Tracheal epithelial cell (primary cell): Measurements from ENCODE around the gene TAAR2. TPM values are rescaled to one million over a fixed set of nuclear protein-coding genes. Genes with fewer than 3 reads are reported as not detected.

Experiments
- total RNA-seq: library from RNA; depleted of rRNA; stranded (reverse); fragments of >200 nt; gene quantifications from 2 replicates; pipeline ENCODE4 v1.2.1, GENCODE V29; 2014

Gene TAAR2, protein sequence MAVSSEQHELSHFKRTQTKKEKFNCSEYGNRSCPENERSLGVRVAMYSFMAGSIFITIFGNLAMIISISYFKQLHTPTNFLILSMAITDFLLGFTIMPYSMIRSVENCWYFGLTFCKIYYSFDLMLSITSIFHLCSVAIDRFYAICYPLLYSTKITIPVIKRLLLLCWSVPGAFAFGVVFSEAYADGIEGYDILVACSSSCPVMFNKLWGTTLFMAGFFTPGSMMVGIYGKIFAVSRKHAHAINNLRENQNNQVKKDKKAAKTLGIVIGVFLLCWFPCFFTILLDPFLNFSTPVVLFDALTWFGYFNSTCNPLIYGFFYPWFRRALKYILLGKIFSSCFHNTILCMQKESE
- total RNA-seq, result not detected in 2 replicates

DNA sequence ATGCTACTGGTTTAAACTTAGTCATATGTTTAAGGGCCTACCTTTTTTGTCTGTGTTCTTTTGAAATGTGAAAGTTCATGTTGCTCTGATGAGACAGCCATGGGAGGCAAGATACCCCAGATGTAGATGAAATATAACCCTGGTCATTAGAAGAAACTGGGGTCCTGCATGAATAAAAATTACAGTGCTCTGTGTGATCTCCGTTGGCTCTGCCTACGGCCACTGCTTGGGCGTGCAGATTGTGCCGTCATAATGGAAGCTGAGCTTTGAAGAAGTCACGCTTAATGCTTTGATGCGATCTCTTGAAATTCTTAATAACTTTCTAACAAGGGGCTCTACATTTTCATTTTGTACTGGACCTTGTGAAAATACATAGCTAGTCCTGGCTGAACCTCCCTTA, at the start of gene TAAR2:
TAAR2 (minus strand) TSS at position 101 of the 400 bp plus-strand sequence; CDS start at position 101, 0 bp downstream.

DNA sequence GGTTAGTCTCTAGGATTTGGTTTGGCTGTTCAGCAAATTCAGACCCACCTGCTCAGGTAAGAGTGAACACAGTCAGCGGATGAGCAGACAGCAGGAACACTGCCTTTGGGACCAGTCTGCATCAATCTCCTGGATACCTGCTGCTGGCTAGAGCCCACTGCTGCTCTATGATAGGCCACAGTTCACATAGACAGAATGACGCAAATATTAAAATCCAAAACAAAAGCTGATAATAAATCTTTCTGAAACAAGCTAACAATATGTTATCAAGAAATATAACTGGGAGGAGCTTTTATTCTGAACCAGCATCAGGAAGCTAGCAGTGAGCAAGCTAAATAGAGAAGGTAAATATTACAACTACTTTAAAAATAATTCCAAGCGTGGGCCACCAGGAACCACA, 35.0 kb upstream of the TAAR2 start, which contains the start of gene TAAR1:
TAAR1 (minus strand) TSS at position 101 of the 400 bp plus-strand sequence. CDS start 13,179 bp downstream, outside the sequence.

DNA sequence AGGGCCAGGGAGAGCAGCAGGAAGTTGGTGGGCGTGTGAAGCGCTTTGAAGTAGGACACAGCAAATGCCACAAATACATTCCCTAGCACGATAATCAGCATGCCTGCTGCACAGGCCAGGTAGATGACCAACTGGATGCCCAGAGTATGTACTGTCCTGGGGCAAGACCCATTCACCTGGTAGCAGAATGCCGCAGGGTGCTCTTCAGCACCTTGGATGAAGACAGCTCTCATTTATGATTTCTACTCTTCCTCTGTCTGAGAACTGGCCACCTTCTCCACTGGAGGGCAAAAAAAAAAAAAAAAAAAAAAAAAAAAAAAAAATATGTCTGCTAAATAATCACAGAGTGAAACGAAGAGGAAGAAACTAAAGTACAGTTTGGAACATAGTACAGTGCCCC, 34.6 kb downstream of the TAAR2 start, which contains the start of gene TAAR5:
TAAR5 (minus strand) TSS at position 288 of the 400 bp plus-strand sequence; CDS start at position 233, 55 bp downstream.

DNA sequence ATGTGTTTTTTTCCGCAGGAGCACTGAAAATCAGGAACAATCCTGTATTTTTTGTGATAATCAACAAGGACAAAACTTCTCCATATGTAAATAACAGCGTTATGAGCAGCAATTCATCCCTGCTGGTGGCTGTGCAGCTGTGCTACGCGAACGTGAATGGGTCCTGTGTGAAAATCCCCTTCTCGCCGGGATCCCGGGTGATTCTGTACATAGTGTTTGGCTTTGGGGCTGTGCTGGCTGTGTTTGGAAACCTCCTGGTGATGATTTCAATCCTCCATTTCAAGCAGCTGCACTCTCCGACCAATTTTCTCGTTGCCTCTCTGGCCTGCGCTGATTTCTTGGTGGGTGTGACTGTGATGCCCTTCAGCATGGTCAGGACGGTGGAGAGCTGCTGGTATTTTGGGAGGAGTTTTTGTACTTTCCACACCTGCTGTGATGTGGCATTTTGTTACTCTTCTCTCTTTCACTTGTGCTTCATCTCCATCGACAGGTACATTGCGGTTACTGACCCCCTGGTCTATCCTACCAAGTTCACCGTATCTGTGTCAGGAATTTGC, 53.8 kb downstream of the TAAR2 start, which contains the start of gene TAAR6:
TAAR6 (plus strand) TSS at position 102 of the 557 bp plus-strand sequence; CDS start at position 102, 0 bp downstream.

Other genes starting within 250 kb of the TAAR2 start
- under 0.01 and 11.3 TPM in 2 replicates for gene MOXD1, start 222.8 kb downstream of the TAAR2 start, total RNA-seq
- gene STX7, start 111.2 kb downstream of the TAAR2 start, total RNA-seq, result 20.0 and 34.7 TPM in 2 replicates
- gene TAAR9, start 86.0 kb downstream of the TAAR2 start, total RNA-seq, result not detected in 2 replicates
- not detected in 2 replicates for gene TAAR8, start 71.6 kb downstream of the TAAR2 start, total RNA-seq
- not detected in 2 replicates for gene TAAR6, start 54.0 kb downstream of the TAAR2 start, total RNA-seq
- gene TAAR5, start 34.5 kb downstream of the TAAR2 start, total RNA-seq, result not detected in 2 replicates
- gene TAAR1, start 34.9 kb upstream of the TAAR2 start, total RNA-seq, result not detected in 2 replicates
- gene VNN1, start 89.8 kb upstream of the TAAR2 start, total RNA-seq, result 1.2 TPM in 1 of 2 replicates, not detected in the other
- 0.72 TPM in 1 of 2 replicates, not detected in the other for gene VNN2, start 133.6 kb upstream of the TAAR2 start, total RNA-seq
- gene SLC18B1, start 174.4 kb upstream of the TAAR2 start, total RNA-seq, result 13.6 and 15.9 TPM in 2 replicates
- 1,327 and 2,037 TPM in 2 replicates for gene RPS12, start 190.3 kb upstream of the TAAR2 start, total RNA-seq